Ishikawa (cell line): ENCODE data around the gene NACA.

ENCODE experiments used
- CEBPB ChIP-seq: IDR thresholded peaks from 2 replicates; pipeline ENCODE4 v1.6.1; 2012
- CREB1 ChIP-seq: IDR thresholded peaks from 2 replicates; pipeline ENCODE4 v1.6.1; 2012; ENCODE audit warnings: low read depth
- EGR1 ChIP-seq: IDR thresholded peaks from 2 replicates; pipeline ENCODE4 v1.6.1; 2012
- EP300 ChIP-seq: IDR thresholded peaks from 2 replicates; pipeline ENCODE4 v1.6.1; 2012; ENCODE audit warnings: borderline replicate concordance
- FOXM1 ChIP-seq: IDR thresholded peaks from 2 replicates; pipeline ENCODE4 v1.6.1; 2012; ENCODE audit warnings: low read depth, borderline replicate concordance
- NFIC ChIP-seq: IDR thresholded peaks from 2 replicates; pipeline ENCODE4 v1.6.1; 2012
- RAD21 ChIP-seq: IDR thresholded peaks from 2 replicates; pipeline ENCODE4 v1.6.1; 2012; ENCODE audit warnings: low read depth
- TAF1 ChIP-seq: IDR thresholded peaks from 2 replicates; pipeline ENCODE4 v1.6.1; 2012; ENCODE audit warnings: low read depth, mild to moderate bottlenecking
- TCF12 ChIP-seq: IDR thresholded peaks from 2 replicates; pipeline ENCODE4 v1.6.1; 2012; ENCODE audit warnings: low read depth
- TEAD4 ChIP-seq: IDR thresholded peaks from 2 replicates; pipeline ENCODE4 v1.6.1; 2012
- YY1 ChIP-seq: IDR thresholded peaks from 2 replicates; pipeline ENCODE4 v1.6.1; 2012; ENCODE audit warnings: low read depth
- ZBTB7A ChIP-seq: IDR thresholded peaks from 2 replicates; pipeline ENCODE4 v1.6.1; 2012; ENCODE audit warnings: low read depth
- TF ChIP-seq, protein P1 (sequence below): IDR thresholded peaks from 2 replicates; pipeline ENCODE4 v1.6.1; 2012; ENCODE audit warnings: low read depth, mild to moderate bottlenecking
- TF ChIP-seq, protein P2 (sequence below): IDR thresholded peaks from 2 replicates; pipeline ENCODE4 v1.6.1; 2012
- TF ChIP-seq, protein P3 (sequence below): IDR thresholded peaks from 2 replicates; pipeline ENCODE4 v1.6.1; 2012

Gene NACA

DNA sequence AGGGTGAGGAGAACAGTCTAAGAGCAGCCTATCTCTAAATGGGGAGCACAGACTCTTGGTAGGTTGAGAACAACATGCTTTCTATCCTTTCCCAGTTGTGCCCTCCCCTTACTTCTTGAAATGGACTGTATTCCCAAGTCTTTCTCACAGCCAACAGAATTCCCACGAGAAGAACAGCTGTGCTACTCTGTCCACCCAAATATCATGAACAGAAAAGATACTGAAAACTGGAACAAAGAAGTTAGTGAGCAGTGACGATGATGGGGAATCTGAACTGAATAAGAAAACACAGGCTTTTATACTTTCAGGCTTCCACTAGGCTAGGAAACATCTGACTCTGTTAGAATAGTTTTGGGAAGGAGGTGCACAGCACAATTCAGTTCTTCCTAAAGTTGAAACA is 3.4 kb downstream of the NACA start:
- TF ChIP-seq CEBPB (no peak), ZBTB7A (no peak), NFIC (no peak)

DNA sequence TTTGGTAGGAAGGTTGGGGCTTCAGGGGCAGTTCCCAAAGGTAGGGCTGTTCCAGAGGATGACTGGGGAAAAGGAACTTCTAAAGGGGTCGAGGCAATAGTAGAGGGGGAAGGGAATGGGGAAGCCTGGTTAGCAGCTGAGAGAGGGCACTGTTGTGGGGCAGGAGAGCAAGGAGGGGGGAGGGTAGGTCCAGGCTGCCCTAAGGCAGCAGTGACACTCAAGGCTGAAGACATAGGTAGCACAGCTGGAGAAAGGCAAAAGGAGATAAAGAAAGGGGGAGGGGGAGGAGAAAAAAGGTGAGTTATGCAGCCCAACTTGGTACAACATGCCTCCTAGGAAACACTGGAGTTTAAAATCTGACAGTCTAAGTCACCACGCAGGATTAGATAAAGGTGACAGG is 3.9 kb downstream of the NACA start:
- no peak for TF ChIP-seq EP300
- TF ChIP-seq FOXM1: no peak
- TF ChIP-seq, protein P1, sequence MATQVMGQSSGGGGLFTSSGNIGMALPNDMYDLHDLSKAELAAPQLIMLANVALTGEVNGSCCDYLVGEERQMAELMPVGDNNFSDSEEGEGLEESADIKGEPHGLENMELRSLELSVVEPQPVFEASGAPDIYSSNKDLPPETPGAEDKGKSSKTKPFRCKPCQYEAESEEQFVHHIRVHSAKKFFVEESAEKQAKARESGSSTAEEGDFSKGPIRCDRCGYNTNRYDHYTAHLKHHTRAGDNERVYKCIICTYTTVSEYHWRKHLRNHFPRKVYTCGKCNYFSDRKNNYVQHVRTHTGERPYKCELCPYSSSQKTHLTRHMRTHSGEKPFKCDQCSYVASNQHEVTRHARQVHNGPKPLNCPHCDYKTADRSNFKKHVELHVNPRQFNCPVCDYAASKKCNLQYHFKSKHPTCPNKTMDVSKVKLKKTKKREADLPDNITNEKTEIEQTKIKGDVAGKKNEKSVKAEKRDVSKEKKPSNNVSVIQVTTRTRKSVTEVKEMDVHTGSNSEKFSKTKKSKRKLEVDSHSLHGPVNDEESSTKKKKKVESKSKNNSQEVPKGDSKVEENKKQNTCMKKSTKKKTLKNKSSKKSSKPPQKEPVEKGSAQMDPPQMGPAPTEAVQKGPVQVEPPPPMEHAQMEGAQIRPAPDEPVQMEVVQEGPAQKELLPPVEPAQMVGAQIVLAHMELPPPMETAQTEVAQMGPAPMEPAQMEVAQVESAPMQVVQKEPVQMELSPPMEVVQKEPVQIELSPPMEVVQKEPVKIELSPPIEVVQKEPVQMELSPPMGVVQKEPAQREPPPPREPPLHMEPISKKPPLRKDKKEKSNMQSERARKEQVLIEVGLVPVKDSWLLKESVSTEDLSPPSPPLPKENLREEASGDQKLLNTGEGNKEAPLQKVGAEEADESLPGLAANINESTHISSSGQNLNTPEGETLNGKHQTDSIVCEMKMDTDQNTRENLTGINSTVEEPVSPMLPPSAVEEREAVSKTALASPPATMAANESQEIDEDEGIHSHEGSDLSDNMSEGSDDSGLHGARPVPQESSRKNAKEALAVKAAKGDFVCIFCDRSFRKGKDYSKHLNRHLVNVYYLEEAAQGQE: no peak
- TF ChIP-seq CEBPB: no peak
- TF ChIP-seq ZBTB7A: no peak
- no peak for TF ChIP-seq CREB1
- no peak for TF ChIP-seq TCF12
- TF ChIP-seq, protein P2, sequence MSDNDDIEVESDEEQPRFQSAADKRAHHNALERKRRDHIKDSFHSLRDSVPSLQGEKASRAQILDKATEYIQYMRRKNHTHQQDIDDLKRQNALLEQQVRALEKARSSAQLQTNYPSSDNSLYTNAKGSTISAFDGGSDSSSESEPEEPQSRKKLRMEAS: no peak
- no peak for TF ChIP-seq TAF1
- TF ChIP-seq, protein P3, sequence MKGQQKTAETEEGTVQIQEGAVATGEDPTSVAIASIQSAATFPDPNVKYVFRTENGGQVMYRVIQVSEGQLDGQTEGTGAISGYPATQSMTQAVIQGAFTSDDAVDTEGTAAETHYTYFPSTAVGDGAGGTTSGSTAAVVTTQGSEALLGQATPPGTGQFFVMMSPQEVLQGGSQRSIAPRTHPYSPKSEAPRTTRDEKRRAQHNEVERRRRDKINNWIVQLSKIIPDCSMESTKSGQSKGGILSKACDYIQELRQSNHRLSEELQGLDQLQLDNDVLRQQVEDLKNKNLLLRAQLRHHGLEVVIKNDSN: no peak
- no peak for TF ChIP-seq YY1
- TF ChIP-seq EGR1: no peak
- no peak for TF ChIP-seq TEAD4
- TF ChIP-seq RAD21: no peak

DNA sequence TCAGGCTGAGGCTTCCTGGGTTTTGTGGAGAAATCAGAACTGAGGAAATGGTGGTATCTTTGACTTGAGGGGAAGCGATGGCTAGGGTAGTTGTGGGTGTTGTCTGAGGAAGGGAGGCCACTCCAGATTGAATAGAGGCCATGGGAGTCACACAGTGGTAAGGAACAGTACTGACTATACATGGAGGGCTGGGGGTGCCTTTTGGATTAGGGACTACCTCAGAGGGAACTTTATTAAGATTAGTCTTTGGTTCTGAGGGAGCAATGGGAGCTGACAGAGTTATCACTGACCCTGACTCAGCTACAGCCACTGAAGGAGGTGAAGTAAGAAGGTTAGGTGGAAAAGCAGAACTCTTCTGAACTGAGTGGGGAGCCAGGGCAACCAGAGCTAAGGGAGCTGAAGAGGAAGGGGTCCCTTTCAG is 4.4 kb downstream of the NACA start:
- TF ChIP-seq TEAD4: no peak
- no peak for TF ChIP-seq EGR1
- TF ChIP-seq TAF1: no peak

DNA sequence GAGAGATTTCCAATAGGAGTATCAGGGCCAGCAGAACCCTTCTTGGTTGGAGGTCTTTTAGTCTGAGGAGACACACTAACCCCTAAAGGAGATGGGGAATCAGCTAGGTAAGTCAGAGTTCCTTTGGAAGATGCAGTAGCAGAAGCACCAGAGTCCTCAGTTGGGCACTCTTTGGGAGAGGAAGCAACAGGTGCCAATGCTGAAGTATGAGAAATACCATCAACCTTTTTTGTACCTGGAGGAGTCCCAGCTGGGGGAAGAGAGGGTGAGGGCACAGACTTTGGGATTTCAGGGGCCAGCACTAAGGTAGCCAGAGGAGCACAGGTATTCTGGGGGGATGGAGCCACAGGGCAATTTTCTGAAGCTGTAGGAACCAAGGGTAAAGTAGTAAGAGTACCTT is 6.0 kb downstream of the NACA start:
- TF ChIP-seq, protein P2: no peak
- no peak for TF ChIP-seq NFIC
- TF ChIP-seq EP300: no peak
- TF ChIP-seq EGR1: no peak
- TF ChIP-seq CREB1: no peak
- TF ChIP-seq YY1: no peak

DNA sequence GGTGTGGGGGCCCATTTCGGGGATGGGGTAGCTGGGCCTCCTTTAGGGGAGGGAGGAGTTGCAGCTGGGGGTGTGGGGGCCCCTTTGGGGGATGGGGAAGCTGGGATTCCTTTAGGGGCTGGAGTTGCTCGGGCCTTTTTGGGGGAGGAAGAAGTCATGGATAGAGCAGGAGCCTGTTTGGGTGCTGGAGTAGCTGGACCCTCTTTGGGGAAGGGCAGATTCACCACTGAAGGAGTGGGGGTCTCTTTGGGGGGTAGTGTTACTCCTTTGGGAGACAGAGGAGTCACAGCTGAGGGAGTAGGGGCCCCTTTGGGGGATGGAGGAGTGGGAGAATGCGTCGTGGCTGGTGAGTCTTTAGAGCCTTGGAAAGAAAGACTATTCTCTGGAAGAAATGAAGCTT is 6.5 kb downstream of the NACA start:
- TF ChIP-seq EGR1 (no peak), ZBTB7A (peak; percentile 35; the same call in 1 of the 2 replicates), FOXM1 (no peak), TCF12 (no peak), EP300 (no peak), CREB1 (no peak), RAD21 (no peak), TAF1 (no peak)

DNA sequence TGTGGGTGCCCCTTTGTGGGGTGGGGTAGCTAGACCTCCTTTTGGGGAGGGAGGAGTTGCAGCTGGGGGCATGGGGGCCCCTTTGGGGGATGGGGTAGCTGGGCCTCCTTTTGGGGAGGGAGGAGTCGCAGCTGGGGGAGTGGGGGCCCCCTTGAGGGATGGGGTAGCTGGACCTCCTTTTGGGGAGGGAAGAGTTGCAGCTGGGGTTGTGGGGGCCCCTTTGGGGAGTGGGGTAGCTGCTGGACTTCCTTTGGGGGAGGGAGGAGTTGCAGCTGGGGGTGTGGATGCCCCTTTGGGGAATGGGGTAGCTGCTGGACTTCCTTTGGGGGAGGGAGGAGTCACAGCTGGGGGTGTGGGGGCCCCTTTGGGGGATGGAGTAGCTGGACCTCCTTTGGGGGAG is 7.0 kb downstream of the NACA start:
- TF ChIP-seq EGR1 (no peak), EP300 (no peak), TAF1 (no peak), TCF12 (no peak), ZBTB7A (no peak), NFIC (no peak), CEBPB (no peak), FOXM1 (no peak), YY1 (no peak), TEAD4 (no peak), CREB1 (no peak), RAD21 (no peak)
- TF ChIP-seq, protein P2: no peak
- TF ChIP-seq, protein P1: no peak
- TF ChIP-seq, protein P3: no peak
